HepG2 (cell line): Measurements from ENCODE around the gene RHOT2. TPM values are rescaled to one million over a fixed set of nuclear protein-coding genes. Genes with fewer than 3 reads are reported as not detected.
A peak's percentile ranks its signal among the peaks of the same experiment; 100 is the strongest.

Source experiments
- ATAC-seq: fragments of 200-7000 bp; cut with Tn5 transposase; 3 replicates; pipeline ENCODE4 v1.9.1; 2020; ENCODE audit warnings: mild to moderate bottlenecking, moderate library complexity
- Bru-seq: library from RNA; stranded (reverse); fragments of 400-500 nt; gene quantifications from one replicate; lab custom pipeline; 2021; lab: Mats Ljungman, UMichigan
- BruChase-seq, 2 experiments: library from RNA; stranded (reverse); fragments of 400-500 nt; gene quantifications; one replicate each; lab custom pipeline; 2021; lab: Mats Ljungman, UMichigan
- BruUV-seq: library from RNA; stranded (reverse); fragments of 400-500 nt; replicated peaks from 2 replicates; lab custom pipeline; 2021; lab: Mats Ljungman, UMichigan
- CTCF ChIA-PET: fragments of 300-600 bp; formaldehyde crosslinking; extraction: SDS; loops from one replicate; lab custom pipeline; 2021; ENCODE audit warnings: low total read pairs, inconsistent platforms, low intra/inter-chr PET ratio; lab: Yijun Ruan, JAX
- POLR2A ChIA-PET: fragments of 350-600 bp; sonication (Branson Sonifier 250); formaldehyde crosslinking; loops from one replicate; lab custom pipeline; 2020; ENCODE audit warnings: antibody characterized with exemption, inconsistent platforms; lab: Yijun Ruan, JAX
- DNase-seq: peaks from one replicate; pipeline ENCODE4 v3.0.0-alpha.2; 2015; ENCODE audit warnings: low spot score
- FAIRE-seq: peaks from 3 replicates; lab custom pipeline; 2011; peaks lifted over from hg19 to GRCh38; lab: Jason Lieb, UNC
- H2AFZ ChIP-seq: one replicate; pipeline ENCODE4 v1.6.1; 2011; ENCODE audit warnings: low read length, inconsistent platforms
- H3K27ac ChIP-seq: fragments of 300-600 bp; 3 replicates; pipeline ENCODE4 v1.8.0; 2011; ENCODE audit warnings: mixed run types, mild to moderate bottlenecking, mixed read lengths, low read length, inconsistent platforms; ENCODE audit not compliant: insufficient read depth; ENCODE audit errors: extremely low read length
- H3K27me3 ChIP-seq, 2 experiments: fragments of 200-600 bp in 1 of 2; 2 replicates in 1 of 2; 3 replicates in 1 of 2; pipeline versions ENCODE4 v1.6.0 to v1.8.0; 2011; ENCODE audit warnings: low read length in 2 of 2, mild to moderate bottlenecking in 2 of 2, moderate library complexity in 2 of 2, inconsistent platforms in 1 of 2; ENCODE audit not compliant: insufficient read depth in 2 of 2, control insufficient read depth in 1 of 2
- H3K36me3 ChIP-seq, 2 experiments: fragments of 200-600 bp in 1 of 2; replicated peaks in 1 of 2; 2 replicates in 1 of 2; 3 replicates in 1 of 2; pipeline versions ENCODE4 v1.5.1 to v1.8.0; 2011; ENCODE audit warnings: low read length in 2 of 2, inconsistent platforms in 1 of 2; ENCODE audit not compliant: insufficient read depth in 2 of 2, control insufficient read depth in 1 of 2
- H3K4me1 ChIP-seq: 2 replicates; pipeline ENCODE4 v1.5.1; 2012; ENCODE audit warnings: low read length, inconsistent platforms; ENCODE audit not compliant: insufficient read depth
- H3K4me2 ChIP-seq: 2 replicates; pipeline ENCODE4 v1.6.0; 2011; ENCODE audit warnings: low read depth, low read length, inconsistent platforms
- H3K4me3 ChIP-seq, 3 experiments: fragments of 200-600 bp in 1 of 3; sonication (generic), shearing (Covaris generic) in 1 of 3; replicated peaks in 1 of 3; 2 replicates each; pipeline ENCODE4 v1.5.1; 2011 to 2016; ENCODE audit warnings: low read length in 3 of 3, inconsistent platforms in 2 of 3, low read depth in 2 of 3, mild to moderate bottlenecking in 2 of 3, control low read depth in 1 of 3, mixed read lengths in 1 of 3; ENCODE audit not compliant: insufficient read depth in 1 of 3
- H3K79me2 ChIP-seq: one replicate; pipeline ENCODE4 v1.6.1; 2011; ENCODE audit warnings: low read length, inconsistent platforms; ENCODE audit not compliant: insufficient read depth
- H3K9ac ChIP-seq: 2 replicates; pipeline ENCODE4 v1.6.0; 2011; ENCODE audit warnings: mild to moderate bottlenecking, low read depth, low read length, inconsistent platforms; ENCODE audit not compliant: insufficient read depth
- H3K9me3 ChIP-seq: 2 replicates; pipeline ENCODE4 v1.5.1; 2012; ENCODE audit warnings: mild to moderate bottlenecking, low read length
- H4K20me1 ChIP-seq: 2 replicates; pipeline ENCODE4 v1.6.0; 2011; ENCODE audit warnings: inconsistent platforms, mild to moderate bottlenecking, low read length, moderate library complexity; ENCODE audit not compliant: insufficient read depth
- GPBP1L1 ChIP-seq: sonication (generic); formaldehyde crosslinking; IDR thresholded peaks from 2 replicates; pipeline ENCODE4 v1.5.0; 2020; ENCODE audit warnings: mild to moderate bottlenecking, missing genetic modification reagents
- HCFC1 ChIP-seq: fragments of 150-350 bp; IDR thresholded peaks from 2 replicates; pipeline ENCODE4 v1.6.1; 2014; ENCODE audit warnings: low read depth, low read length
- HMGA1 ChIP-seq: sonication (generic); formaldehyde crosslinking; conservative IDR thresholded peaks from 2 replicates; pipeline ENCODE4 v1.4.0; 2020; ENCODE audit warnings: missing genetic modification reagents
- KAT7 ChIP-seq: IDR thresholded peaks from 2 replicates; pipeline ENCODE4 v1.6.1; 2018; ENCODE audit warnings: borderline replicate concordance, missing compliant biosample characterization
- NR1H2 ChIP-seq: sonication (generic); formaldehyde crosslinking; IDR thresholded peaks from 2 replicates; pipeline ENCODE4 v1.8.1; 2022; ENCODE audit warnings: low read depth, missing genetic modification reagents, borderline replicate concordance
- SKIL ChIP-seq: sonication (generic); formaldehyde crosslinking; IDR thresholded peaks from 2 replicates; pipeline ENCODE4 v1.8.0; 2022; ENCODE audit warnings: missing genetic modification reagents, mild to moderate bottlenecking, moderate library complexity, borderline replicate concordance
- ZBTB7A ChIP-seq: sonication (generic); formaldehyde crosslinking; IDR thresholded peaks from 2 replicates; pipeline ENCODE4 v1.8.0; 2022; ENCODE audit warnings: mild to moderate bottlenecking, missing genetic modification reagents
- ZFP90 ChIP-seq: sonication (generic); formaldehyde crosslinking; IDR thresholded peaks from 2 replicates; pipeline ENCODE4 v1.8.0; 2022; ENCODE audit warnings: missing genetic modification reagents, mild to moderate bottlenecking, inconsistent platforms, borderline replicate concordance
- ZNF512B ChIP-seq: sonication (generic); formaldehyde crosslinking; IDR thresholded peaks from 2 replicates; pipeline ENCODE4 v1.5.1; 2020; ENCODE audit warnings: missing genetic modification reagents, mild to moderate bottlenecking, borderline replicate concordance
- WGBS: methylation state at CpG from one replicate; pipeline ENCODE4 v1.1.6; 2017; ENCODE audit warnings: low lambda C conversion rate; 5-methylcytosine and 5-hydroxymethylcytosine counted together
- in situ Hi-C: cut with HindIII; loops from 2 replicates; pipeline ENCODE4 v1.10.0; 2017; ENCODE audit warnings: low pct_unique_long_range_greater_than_20kb; ENCODE audit not compliant: extremely low pct_ligation_motif_present
- intact Hi-C: fragments of 100-400 bp; cut with micrococcal nuclease; formaldehyde crosslinking; loops from one replicate; pipeline ENCODE4 v1.10.0; 2022; ENCODE audit not compliant: unreplicated experiment
- long read RNA-seq, 2 experiments: library from RNA in 1 of 2; library from polyadenylated mRNA in 1 of 2; stranded (forward) in 1 of 2; unstranded in 1 of 2; transcript quantifications; one replicate each; pipeline ENCODE4 v2.0.0, GENCODE V29; 2019 to 2022
- polyA minus RNA-seq, 3 experiments: library from RNA; depleted of rRNA, polyadenylated mRNA; stranded (reverse); fragments of >200 nt; gene quantifications; 2 replicates each; pipeline ENCODE4 v1.2.3, GENCODE V29; 2011; ENCODE audit warnings: low replicate concordance in 1 of 3
- polyA plus RNA-seq, 8 experiments: library from polyadenylated mRNA; depleted of rRNA in 3 of 8; stranded (reverse) in 7 of 8; unstranded in 1 of 8; fragments of >200 nt; fragmentation: Illumina TruSeq in 4 of 8; extraction: Trizol in 4 of 8; gene quantifications; 2 replicates each; pipeline versions ENCODE4 v1.2.1 to v1.2.3, GENCODE V29; 2011 to 2016; ENCODE audit warnings: low read depth in 4 of 8, missing spikeins in 1 of 8, mixed read lengths in 1 of 8; ENCODE audit not compliant: insufficient read depth in 1 of 8
- total RNA-seq, 5 experiments: library from RNA; depleted of rRNA; stranded (reverse); fragments of >200 nt; fragmentation: Illumina TruSeq; extraction: Trizol; gene quantifications; 2 replicates each; pipeline ENCODE4 v1.2.3, GENCODE V29; 2016; ENCODE audit warnings: low read depth in 1 of 5

The RHOT2 gene
- 34.1 and 63.6 TPM in 2 replicates for total RNA-seq (2016; rRNA removed; fragmentation: Illumina TruSeq; extraction: Trizol)
- total RNA-seq (2016; cell fraction: cytosol; rRNA removed; fragmentation: Illumina TruSeq; extraction: Trizol; ENCODE audit: low read depth) = 17.1 and 18.2 TPM in 2 replicates
- total RNA-seq (2016; cell fraction: insoluble cytoplasmic fraction; rRNA removed; fragmentation: Illumina TruSeq; extraction: Trizol) = 29.4 and 68.9 TPM in 2 replicates
- 23.2 and 28.4 TPM in 2 replicates for total RNA-seq (2016; cell fraction: membrane; rRNA removed; fragmentation: Illumina TruSeq; extraction: Trizol)
- 78.3 and 79.1 TPM in 2 replicates for total RNA-seq (2016; cell fraction: nucleus; rRNA removed; fragmentation: Illumina TruSeq; extraction: Trizol)
- 76.9 and 104 TPM in 2 replicates for polyA plus RNA-seq (2011; rRNA removed)
- polyA plus RNA-seq (2011; cell fraction: cytosol; rRNA removed) = 24.1 and 52.3 TPM in 2 replicates
- 959 and 1,318 TPM in 2 replicates for polyA plus RNA-seq (2011; cell fraction: nucleus; rRNA removed)
- 36.6 and 59.1 TPM in 2 replicates for polyA plus RNA-seq (2012)
- polyA plus RNA-seq (2016; cell fraction: cytosol; fragmentation: Illumina TruSeq; extraction: Trizol; ENCODE audit: low read depth) = 14.1 and 16.7 TPM in 2 replicates
- polyA plus RNA-seq (2016; cell fraction: insoluble cytoplasmic fraction; fragmentation: Illumina TruSeq; extraction: Trizol; ENCODE audit: low read depth) = 34.3 and 41.8 TPM in 2 replicates
- polyA plus RNA-seq (2016; cell fraction: membrane; fragmentation: Illumina TruSeq; extraction: Trizol; ENCODE audit: low read depth) = 19.1 and 22.6 TPM in 2 replicates
- 215 and 253 TPM in 2 replicates for polyA plus RNA-seq (2016; cell fraction: nucleus; fragmentation: Illumina TruSeq; extraction: Trizol; ENCODE audit: insufficient read depth, low read depth)
- 36.6 and 76.1 TPM in 2 replicates for polyA minus RNA-seq (2011; rRNA and poly(A)+ RNA removed; ENCODE audit: low replicate concordance)
- polyA minus RNA-seq (2011; cell fraction: cytosol; rRNA and poly(A)+ RNA removed) = 23.0 and 32.0 TPM in 2 replicates
- polyA minus RNA-seq (2011; cell fraction: nucleus; rRNA and poly(A)+ RNA removed) = 71.6 and 76.3 TPM in 2 replicates
- Bru-seq, nascent RNA = percentile 59 among the genes with signal in this experiment
- percentile 88 among the genes with signal in this experiment for BruChase-seq, experiment 1, labeled RNA remaining after a 6-hour chase
- BruChase-seq, experiment 2, labeled RNA remaining after a 2-hour chase = percentile 80 among the genes with signal in this experiment
- long read RNA-seq, experiment 1, transcript RHOT2-201 (19 exons, 2,539 nt) = major isoform, 27 of 71 reads
- long read RNA-seq, experiment 1, partial matches to known transcripts = 8 of 71 reads
- long read RNA-seq, experiment 1, other reads (novel, unspliced or antisense) = 30 of 71 reads
- long read RNA-seq, experiment 2, transcript RHOT2-201 (19 exons, 2,539 nt) = major isoform, 27 of 85 reads
- long read RNA-seq, experiment 2, partial matches to known transcripts = 25 of 85 reads
- long read RNA-seq, experiment 2, other reads (novel, unspliced or antisense) = 29 of 85 reads

GRCh38 chr16:667780-668518, at the start of gene RHOT2:
Gene RHOT2, plus strand, starts transcription at chr16:668132. Its CDS starts 68 bp downstream, at chr16:668200.
- peak within 1 kb of the TSS; percentile 87 to 96 (median 91) for H3K4me3 ChIP-seq
- intact Hi-C loops = no loop called here
- DNase-seq (peak; percentile 77), ATAC-seq (peak; percentile 91), FAIRE-seq (no peak)
- peak within 1 kb of the TSS; percentile 83 for H2AFZ ChIP-seq
- H3K4me1 ChIP-seq = peaks cover 18% of the 10 kb centered on the region
- ChIA-PET CTCF (interaction anchor here (1.0 to 1.4 kb wide), 3 partner anchors 9 to 18 kb away, joined by 3 to 4 read pairs (median 4); partner anchors contain the start of gene STUB1), POLR2A (interaction anchor here (0.7 to 2.0 kb wide), 9 partner anchors 8 to 32 kb away, joined by 3 to 8 read pairs (median 5); partner anchors contain the start of genes METTL26, RHBDL1, STUB1 and WDR24)
- H4K20me1 ChIP-seq = no peaks in the 10 kb centered on the region
- H3K27ac ChIP-seq = peak within 1 kb of the TSS; percentile 58
- peak within 1 kb of the TSS; percentile 92 for H3K4me2 ChIP-seq
- no peaks in the 10 kb centered on the region for H3K27me3 ChIP-seq
- H3K36me3 ChIP-seq = peaks cover 17 to 34% of the 10 kb centered on the region in 2 experiments; a peak in 4 of 5 replicates
- peak within 1 kb of the TSS; percentile 93 for H3K9ac ChIP-seq
- no peaks in the 10 kb centered on the region for H3K9me3 ChIP-seq
- peaks cover 17% of the 10 kb centered on the region for H3K79me2 ChIP-seq
- WGBS = 3% methylated on average over 17 of the region's 78 CpGs
- in situ Hi-C loops = no loop called here
- BruUV-seq = no TSS peak
- TF ChIP-seq ZBTB7A (CRISPR knock-in tag) (0 out of 2 replicates have a peak, but pooled peaks have one; percentile 67), HCFC1 (peak; percentile 73), SKIL (CRISPR knock-in tag) (no peak), KAT7 (CRISPR knock-in tag) (peak; percentile 81), ZFP90 (CRISPR knock-in tag) (peak; percentile 48; the same call in 1 of the 2 replicates), ZNF512B (no peak), HMGA1 (CRISPR knock-in tag) (no peak), GPBP1L1 (no peak), NR1H2 (CRISPR knock-in tag) (no peak; the same call in 1 of the 2 replicates)
